ENCODE results near the gene UNC5B. TPM values are rescaled to one million over a fixed set of nuclear protein-coding genes. Genes with fewer than 3 reads are reported as not detected.

The UNC5B gene
- total RNA-seq, 1 donor from 2014 or later: 22.4 TPM

DNA sequence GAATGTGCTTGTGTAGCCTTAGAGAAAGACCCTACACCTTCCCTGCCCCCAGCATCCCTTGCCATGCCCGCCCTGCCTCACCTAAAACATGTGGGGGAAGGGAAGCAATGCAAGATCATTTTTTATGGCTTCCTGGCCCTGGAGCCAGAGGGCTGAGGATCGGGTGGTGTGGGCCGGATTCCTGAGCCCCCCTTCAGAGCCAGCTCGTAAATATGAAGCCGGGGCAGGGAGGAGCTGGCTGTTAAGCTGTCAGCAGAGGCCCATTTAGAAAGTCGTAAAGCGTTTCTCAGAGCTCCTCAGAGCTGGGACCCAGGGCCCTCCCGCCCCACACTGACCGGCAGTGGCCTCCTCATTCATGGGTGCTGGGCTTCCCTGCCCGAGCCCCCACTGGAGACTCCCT is 23.9 kb downstream of the UNC5B start:
- TF ChIP-seq, protein P1, sequence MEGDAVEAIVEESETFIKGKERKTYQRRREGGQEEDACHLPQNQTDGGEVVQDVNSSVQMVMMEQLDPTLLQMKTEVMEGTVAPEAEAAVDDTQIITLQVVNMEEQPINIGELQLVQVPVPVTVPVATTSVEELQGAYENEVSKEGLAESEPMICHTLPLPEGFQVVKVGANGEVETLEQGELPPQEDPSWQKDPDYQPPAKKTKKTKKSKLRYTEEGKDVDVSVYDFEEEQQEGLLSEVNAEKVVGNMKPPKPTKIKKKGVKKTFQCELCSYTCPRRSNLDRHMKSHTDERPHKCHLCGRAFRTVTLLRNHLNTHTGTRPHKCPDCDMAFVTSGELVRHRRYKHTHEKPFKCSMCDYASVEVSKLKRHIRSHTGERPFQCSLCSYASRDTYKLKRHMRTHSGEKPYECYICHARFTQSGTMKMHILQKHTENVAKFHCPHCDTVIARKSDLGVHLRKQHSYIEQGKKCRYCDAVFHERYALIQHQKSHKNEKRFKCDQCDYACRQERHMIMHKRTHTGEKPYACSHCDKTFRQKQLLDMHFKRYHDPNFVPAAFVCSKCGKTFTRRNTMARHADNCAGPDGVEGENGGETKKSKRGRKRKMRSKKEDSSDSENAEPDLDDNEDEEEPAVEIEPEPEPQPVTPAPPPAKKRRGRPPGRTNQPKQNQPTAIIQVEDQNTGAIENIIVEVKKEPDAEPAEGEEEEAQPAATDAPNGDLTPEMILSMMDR (conservative IDR thresholded peaks at IDR 0.05): no peak
- peaks cover 64% of the 10 kb centered on the region for H3K4me1 Mint-ChIP-seq (ENCODE audit: unreplicated experiment)
- no peaks in the 10 kb centered on the region for H3K36me3 Mint-ChIP-seq
- peak overlapping the region; percentile 75 for H3K27ac Mint-ChIP-seq
- H3K27me3 Mint-ChIP-seq: peaks cover 3% of the 10 kb centered on the region
- peak overlapping the region; percentile 47 for H3K4me3 Mint-ChIP-seq
- no peak for DNase-seq (ENCODE audit: extremely low spot score, unreplicated experiment)
- H3K9me3 Mint-ChIP-seq: no peaks in the 10 kb centered on the region

- Mint-ChIP-seq H3K27ac (no peak overlapping the region), H3K4me3 (no peak overlapping the region), H3K4me1 (ENCODE audit: unreplicated experiment) (peaks cover 65% of the 10 kb centered on the region), H3K27me3 (peaks cover 3% of the 10 kb centered on the region), H3K9me3 (no peaks in the 10 kb centered on the region), H3K36me3 (no peaks in the 10 kb centered on the region)
- TF ChIP-seq, protein P1 (conservative IDR thresholded peaks at IDR 0.05): no peak
- no peak for DNase-seq (ENCODE audit: extremely low spot score, unreplicated experiment)
Observed at GRCh38 chr10:71236822-71237682, 24.7 kb downstream of the UNC5B start.

GRCh38 chr10:71237843-71238623 is 25.7 kb downstream of the UNC5B start:
- peaks cover 62% of the 10 kb centered on the region for H3K4me1 Mint-ChIP-seq (ENCODE audit: unreplicated experiment)
- H3K27me3 Mint-ChIP-seq: peaks cover 3% of the 10 kb centered on the region
- H3K27ac Mint-ChIP-seq: no peak overlapping the region
- TF ChIP-seq, protein P1 (conservative IDR thresholded peaks at IDR 0.05): no peak
- no peak for DNase-seq (ENCODE audit: extremely low spot score, unreplicated experiment)
- H3K36me3 Mint-ChIP-seq: no peaks in the 10 kb centered on the region
- no peaks in the 10 kb centered on the region for H3K9me3 Mint-ChIP-seq
- H3K4me3 Mint-ChIP-seq: peak overlapping the region; percentile 3

- Mint-ChIP-seq H3K9me3 (no peaks in the 10 kb centered on the region), H3K4me1 (ENCODE audit: unreplicated experiment) (peaks cover 57% of the 10 kb centered on the region), H3K27ac (no peak overlapping the region), H3K36me3 (no peaks in the 10 kb centered on the region), H3K4me3 (peak overlapping the region; percentile 3), H3K27me3 (peaks cover 3% of the 10 kb centered on the region)
- TF ChIP-seq, protein P1 (conservative IDR thresholded peaks at IDR 0.05): no peak
- no peak for DNase-seq (ENCODE audit: extremely low spot score, unreplicated experiment)
Observed at GRCh38 chr10:71238626-71239025, 26.3 kb downstream of the UNC5B start.

- Mint-ChIP-seq H3K9me3 (no peaks in the 10 kb centered on the region), H3K36me3 (no peaks in the 10 kb centered on the region), H3K27me3 (peaks cover 3% of the 10 kb centered on the region), H3K4me3 (no peak overlapping the region), H3K4me1 (ENCODE audit: unreplicated experiment) (peaks cover 57% of the 10 kb centered on the region), H3K27ac (no peak overlapping the region)
- TF ChIP-seq, protein P1 (conservative IDR thresholded peaks at IDR 0.05): no peak
- no peak for DNase-seq (ENCODE audit: extremely low spot score, unreplicated experiment)
Observed at GRCh38 chr10:71239131-71239915, 27.0 kb downstream of the UNC5B start.
